SK-N-MC (cell line): ENCODE results near the gene CDC42BPG.

Experiments
- DNase-seq: peaks from one replicate; pipeline ENCODE4 v3.0.0-alpha.2; 2011; ENCODE audit warnings: low read depth, low spot score
- H3K27ac ChIP-seq: fragments of 200-600 bp; sonication (generic); 2 replicates; pipeline ENCODE4 v1.5.1; 2016; ENCODE audit warnings: mixed run types
- H3K36me3 ChIP-seq: fragments of 200-600 bp; sonication (generic); 2 replicates; pipeline ENCODE4 v1.6.1; 2017; ENCODE audit warnings: antibody characterized with exemption, low read length, mixed read lengths; ENCODE audit not compliant: insufficient read depth
- H3K4me3 ChIP-seq: fragments of 200-600 bp; sonication (generic); 2 replicates; pipeline ENCODE4 v1.5.1; 2016
- H3K9ac ChIP-seq: fragments of 200-600 bp; sonication (generic); 2 replicates; pipeline ENCODE4 v1.8.0; 2017; ENCODE audit warnings: mixed run types, mixed read lengths; ENCODE audit not compliant: insufficient read length
- H3K9me3 ChIP-seq: fragments of 200-600 bp; sonication (generic); 2 replicates; pipeline ENCODE4 v1.6.1; 2017; ENCODE audit warnings: low read depth, mild to moderate bottlenecking, antibody characterized with exemption, low read length, moderate library complexity, mixed read lengths
- EZH2 ChIP-seq: fragments of 200-600 bp; sonication (generic); IDR thresholded peaks from one replicate; pipeline ENCODE4 v1.6.1; 2017; ENCODE audit warnings: antibody characterized with exemption
- FOXP2 ChIP-seq: optimal IDR thresholded peaks from 2 replicates; pipeline ENCODE3; 2011; ENCODE audit warnings: mild to moderate bottlenecking, moderate library complexity; ENCODE audit not compliant: insufficient read depth; ENCODE audit errors: extremely low read length, control extremely low read depth
- POLR2AphosphoS5 ChIP-seq: IDR thresholded peaks from 2 replicates; pipeline ENCODE4 v1.6.1; 2012; ENCODE audit warnings: mild to moderate bottlenecking, low read depth, low read length, borderline replicate concordance

The CDC42BPG gene

DNA sequence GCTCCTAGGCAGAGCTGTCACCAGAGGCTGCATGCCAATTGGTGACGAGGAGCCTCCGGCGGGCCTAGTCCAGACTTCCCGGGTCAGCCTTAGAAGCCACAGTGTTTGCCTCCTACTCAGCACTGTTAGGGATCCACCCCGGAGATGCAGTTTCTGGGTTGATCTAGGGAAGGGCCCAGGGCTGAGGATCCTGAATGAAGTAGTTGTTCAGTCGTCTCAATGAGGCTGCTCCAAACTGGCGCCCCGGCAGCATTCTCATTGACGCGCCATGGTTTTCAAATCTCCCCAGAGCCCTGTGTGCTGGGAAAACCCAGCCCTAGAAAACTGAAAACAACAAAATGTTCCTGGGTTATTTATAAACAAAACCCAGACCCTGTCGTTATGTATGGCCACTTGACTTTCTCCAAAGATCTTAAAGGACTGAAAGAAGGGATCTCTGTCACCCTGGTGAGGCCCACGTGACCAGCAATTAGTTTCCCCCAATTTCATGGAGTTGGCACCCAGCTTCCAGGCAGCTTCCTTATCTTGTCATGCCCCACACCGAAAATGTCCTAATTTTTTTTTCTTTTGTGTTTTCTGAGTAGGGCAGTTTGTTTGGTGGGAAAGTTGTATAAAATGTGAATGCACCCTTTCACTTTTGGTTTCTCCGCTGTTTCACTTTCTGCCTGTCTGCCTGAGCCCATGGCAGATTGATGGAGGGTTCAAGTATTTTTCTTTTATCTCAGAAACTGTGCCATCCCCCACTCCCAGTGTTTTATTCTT is 36.0 kb upstream of the CDC42BPG start:
- TF ChIP-seq FOXP2: no peak
- TF ChIP-seq POLR2AphosphoS5: no peak
- no peak overlapping the region for H3K4me3 ChIP-seq
- no peak for DNase-seq
- no peaks in the 10 kb centered on the region for H3K9me3 ChIP-seq
- H3K36me3 ChIP-seq: no peaks in the 10 kb centered on the region
- H3K27ac ChIP-seq: no peak overlapping the region
- H3K9ac ChIP-seq: no peak overlapping the region

DNA sequence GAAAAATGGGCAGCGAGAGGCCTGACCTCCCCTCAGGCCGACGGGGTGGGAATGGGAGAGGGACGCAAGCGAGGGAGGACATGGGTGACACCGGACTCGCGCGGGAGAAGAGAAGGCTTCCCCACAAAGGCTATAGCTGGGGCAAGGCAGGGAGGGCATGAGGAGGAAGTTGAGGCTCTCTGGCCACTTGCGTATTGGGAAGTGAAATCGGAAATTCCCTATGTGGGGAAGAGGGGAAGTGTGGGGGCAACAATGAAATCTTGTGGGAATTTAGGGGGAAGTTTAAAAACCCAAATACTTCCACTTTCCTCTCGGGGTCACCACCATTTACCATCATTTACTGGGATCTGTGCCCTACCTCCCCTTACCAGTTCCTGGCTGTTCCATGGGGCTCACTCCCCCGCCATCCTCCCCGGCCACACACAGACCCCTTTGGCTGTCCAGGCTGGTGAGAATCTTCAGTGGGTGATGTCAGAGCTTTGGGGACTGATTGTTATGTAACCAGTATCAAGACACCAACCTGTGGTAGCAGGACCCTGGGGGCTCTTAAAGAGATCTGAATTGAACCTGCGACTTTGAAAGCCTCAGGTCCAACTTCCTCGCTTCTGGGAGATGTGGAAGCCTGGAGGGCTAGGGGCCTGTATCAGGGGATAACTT is 34.9 kb upstream of the CDC42BPG start:
- TF ChIP-seq POLR2AphosphoS5 (no peak), EZH2 (no peak), FOXP2 (no peak)
- H3K9me3 ChIP-seq: no peaks in the 10 kb centered on the region
- H3K27ac ChIP-seq: peak overlapping the region; percentile 74
- no peak for DNase-seq
- H3K9ac ChIP-seq: peak overlapping the region; percentile 95
- H3K36me3 ChIP-seq: no peaks in the 10 kb centered on the region
- H3K4me3 ChIP-seq: peak overlapping the region; percentile 96

DNA sequence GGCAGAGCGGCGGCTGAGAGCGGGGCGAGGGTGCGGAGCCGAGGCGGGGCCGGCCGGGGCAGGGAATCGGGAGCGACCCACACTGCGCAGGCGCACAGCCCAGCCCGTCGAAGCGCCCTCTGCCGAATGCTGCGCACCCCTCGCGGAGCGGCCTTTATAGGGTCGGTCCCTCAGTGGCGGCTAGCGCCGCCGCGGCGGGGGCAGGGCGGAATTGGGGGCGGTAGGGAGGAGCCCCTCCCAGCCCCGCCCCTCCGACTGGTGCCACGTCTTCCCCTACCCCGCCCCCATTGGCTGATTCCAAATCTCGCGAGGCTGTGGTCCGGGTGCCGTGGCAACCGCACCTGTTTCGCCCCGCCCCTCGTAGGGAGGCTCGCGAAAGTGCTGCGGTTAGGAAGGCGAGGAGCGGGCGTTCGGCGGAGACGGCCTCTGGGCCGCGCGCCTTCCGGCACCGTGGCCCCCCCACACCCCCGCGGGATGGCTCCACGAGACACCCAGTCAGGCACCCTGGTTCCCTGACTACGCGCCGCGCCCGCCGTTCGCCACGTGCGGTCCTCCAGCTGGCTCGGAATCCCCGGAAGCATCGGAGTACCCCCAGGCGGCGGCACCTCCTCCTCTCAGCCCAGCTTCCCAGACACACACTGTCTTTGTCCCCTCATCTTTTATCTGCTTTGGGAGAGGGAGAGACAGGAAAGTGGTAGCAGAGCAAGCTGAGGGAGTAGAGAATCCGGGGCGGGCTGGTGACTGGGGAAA is 34.2 kb upstream of the CDC42BPG start, which contains the start of gene EHD1:
Gene EHD1, minus strand, starts transcription at position 128 of the 750 bp plus-strand sequence. CDS start 157 bp downstream, outside the sequence.
- Histone ChIP-seq H3K9ac (peak within 1 kb of the TSS; percentile 95), H3K36me3 (no peaks in the 10 kb centered on the region), H3K27ac (peak within 1 kb of the TSS; percentile 74), H3K4me3 (peak within 1 kb of the TSS; percentile 96), H3K9me3 (no peaks in the 10 kb centered on the region)
- TF ChIP-seq EZH2 (no peak), FOXP2 (peak; percentile 69), POLR2AphosphoS5 (peak; percentile 94)
- DNase-seq: peak; percentile 79

DNA sequence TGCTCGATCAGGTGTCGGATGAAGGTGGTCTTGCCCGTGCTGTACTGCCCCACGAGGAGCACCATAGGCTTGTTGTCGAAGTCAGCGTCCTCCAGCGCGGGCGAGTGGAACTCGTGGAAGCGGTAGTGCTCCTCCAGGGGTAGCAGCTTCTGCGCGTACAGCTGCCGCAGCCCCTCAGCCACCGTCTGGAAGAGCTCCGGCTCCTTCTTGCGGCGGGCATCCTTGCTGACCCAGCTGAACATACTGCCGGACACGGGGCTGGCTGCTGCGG is 33.7 kb upstream of the CDC42BPG start:
- DNase-seq: no peak
- Histone ChIP-seq H3K27ac (no peak overlapping the region), H3K9ac (peak overlapping the region; percentile 82), H3K4me3 (peak overlapping the region; percentile 96), H3K9me3 (no peaks in the 10 kb centered on the region), H3K36me3 (peaks cover 4% of the 10 kb centered on the region; the same call in 1 of the 2 replicates)
- no peak for TF ChIP-seq FOXP2
- no peak for TF ChIP-seq POLR2AphosphoS5
- TF ChIP-seq EZH2: no peak

DNA sequence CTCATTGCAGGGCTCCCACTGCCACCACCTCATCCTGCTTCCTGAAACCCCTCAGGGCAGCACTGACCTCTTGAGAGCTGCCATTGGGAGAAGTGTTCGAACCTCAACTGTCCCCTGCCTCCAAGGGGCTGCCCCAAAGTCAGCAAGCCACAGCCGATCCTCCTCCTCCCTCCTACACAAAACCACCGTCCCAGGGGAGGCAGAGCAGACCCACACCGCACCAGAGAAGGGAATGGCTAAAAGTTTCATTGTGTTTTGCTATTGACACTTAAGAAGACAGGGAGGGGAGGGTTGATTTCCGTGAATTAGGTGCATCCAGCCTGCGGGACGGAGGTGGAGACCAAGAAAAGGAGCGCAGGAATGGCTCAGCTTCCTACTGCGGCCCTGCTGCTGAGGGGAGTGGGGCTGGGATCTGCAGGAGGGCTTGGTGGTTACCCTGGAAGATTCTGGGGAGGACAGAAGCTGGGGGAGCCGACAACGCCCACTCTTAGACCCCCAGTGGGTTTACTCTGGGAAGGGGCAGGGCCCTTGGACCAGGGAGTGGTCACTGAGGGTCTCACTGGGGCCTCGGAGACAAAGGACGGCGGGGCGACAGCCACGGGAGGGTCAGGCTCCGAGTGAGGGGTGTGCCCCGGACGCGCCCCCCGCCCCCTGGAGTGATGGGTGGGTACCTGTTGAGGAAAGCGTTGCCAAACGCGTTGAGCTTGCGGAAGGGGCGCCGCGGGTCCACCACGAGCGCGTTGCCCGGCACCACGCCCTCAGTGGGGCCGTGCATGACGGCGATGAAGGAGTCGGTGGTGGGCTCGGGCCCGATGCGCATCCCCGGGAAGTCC is 33.2 kb upstream of the CDC42BPG start:
- peak overlapping the region; percentile 82 for H3K9ac ChIP-seq
- peak overlapping the region; percentile 96 for H3K4me3 ChIP-seq
- peaks cover 7% of the 10 kb centered on the region; the same call in 1 of the 2 replicates for H3K36me3 ChIP-seq
- H3K9me3 ChIP-seq: no peaks in the 10 kb centered on the region
- H3K27ac ChIP-seq: no peak overlapping the region
- DNase-seq: no peak
- TF ChIP-seq FOXP2 (no peak), EZH2 (no peak), POLR2AphosphoS5 (no peak)

DNA sequence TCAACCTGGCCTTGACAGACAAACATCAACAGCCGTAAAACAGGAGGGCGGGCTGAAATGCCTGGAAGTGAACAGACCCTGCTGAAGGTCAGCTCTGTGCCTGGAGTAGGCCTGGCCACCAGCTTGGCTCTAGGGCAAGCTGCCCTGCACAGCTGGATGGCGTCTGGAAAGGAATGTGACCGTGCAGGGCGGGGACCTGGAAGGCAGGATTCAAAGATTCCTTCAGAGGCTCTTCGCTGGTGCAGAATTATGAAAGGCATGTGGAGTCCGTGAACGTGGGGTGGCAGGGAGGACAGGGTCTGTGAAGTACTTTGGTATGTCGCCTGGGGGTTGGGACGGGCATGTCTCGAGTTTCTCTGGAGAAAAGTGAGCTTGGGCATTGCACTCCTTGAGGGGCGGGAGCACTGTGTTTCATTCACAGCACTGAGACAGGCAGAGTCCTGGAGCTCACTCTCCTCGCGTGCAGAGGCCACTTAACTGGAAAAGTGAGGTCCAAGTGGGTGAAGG is 32.4 kb upstream of the CDC42BPG start:
- Histone ChIP-seq H3K36me3 (peaks cover 7% of the 10 kb centered on the region; the same call in 1 of the 2 replicates), H3K27ac (no peak overlapping the region), H3K4me3 (peak overlapping the region; percentile 96), H3K9me3 (no peaks in the 10 kb centered on the region), H3K9ac (peak overlapping the region; percentile 82)
- no peak for DNase-seq
- TF ChIP-seq FOXP2 (no peak), POLR2AphosphoS5 (no peak), EZH2 (no peak)

DNA sequence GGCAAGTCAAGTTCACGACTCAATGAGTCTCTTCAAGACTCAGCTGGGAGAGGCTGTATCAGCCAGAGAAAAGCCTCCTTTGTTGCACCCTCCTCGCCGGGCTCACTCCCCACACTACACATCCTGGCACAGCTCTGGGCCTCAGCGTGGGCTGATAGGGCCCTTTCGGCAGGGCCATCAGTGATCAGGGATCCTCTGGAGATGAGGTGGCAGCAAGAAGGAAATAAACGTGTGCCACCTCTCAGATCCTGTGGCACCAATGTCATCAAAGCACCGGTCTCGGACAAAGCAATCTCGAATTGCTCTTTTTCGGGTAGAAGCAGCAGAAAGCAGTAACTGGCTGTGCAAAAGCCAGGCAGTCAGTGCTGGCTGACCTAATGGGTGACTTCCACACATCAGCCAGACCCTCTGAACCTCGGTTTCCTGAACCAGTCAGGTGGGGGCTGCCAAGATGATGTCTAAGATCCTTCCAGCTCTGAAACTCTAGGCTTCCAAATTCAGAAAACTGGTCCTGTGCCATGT is 31.8 kb upstream of the CDC42BPG start:
- TF ChIP-seq FOXP2: no peak
- TF ChIP-seq EZH2: no peak
- TF ChIP-seq POLR2AphosphoS5: no peak
- DNase-seq: no peak
- H3K36me3 ChIP-seq: peaks cover 7% of the 10 kb centered on the region; the same call in 1 of the 2 replicates
- no peak overlapping the region for H3K4me3 ChIP-seq
- peak overlapping the region; percentile 20 for H3K9ac ChIP-seq
- H3K27ac ChIP-seq: no peak overlapping the region
- H3K9me3 ChIP-seq: no peaks in the 10 kb centered on the region
